ENCODE data around the gene RIN3.

DNA sequence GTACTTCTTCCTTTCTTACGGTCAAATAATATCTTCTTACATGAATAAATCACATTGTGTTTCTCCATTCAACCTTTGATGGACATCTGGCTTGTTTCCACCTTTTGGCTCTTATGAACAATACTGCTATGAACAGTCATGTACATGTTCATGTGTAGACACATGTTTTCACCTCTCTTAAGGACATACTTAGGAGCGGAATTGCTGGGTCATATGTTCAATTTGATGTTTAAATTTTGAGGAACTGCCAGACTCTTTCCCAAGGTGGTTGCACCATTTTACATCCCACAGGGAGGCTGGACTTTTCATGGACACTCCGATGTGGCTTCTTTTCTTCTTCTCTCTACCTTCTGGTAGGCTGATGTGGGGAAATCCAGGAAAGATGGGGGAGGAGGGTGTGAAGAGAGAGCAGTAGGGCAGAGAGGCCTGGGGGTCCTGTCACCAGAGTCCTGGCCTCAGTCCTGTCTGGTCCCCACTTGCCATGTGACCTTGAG is 218.1 kb downstream of the RIN3 start:
- TF ChIP-seq, protein P1, sequence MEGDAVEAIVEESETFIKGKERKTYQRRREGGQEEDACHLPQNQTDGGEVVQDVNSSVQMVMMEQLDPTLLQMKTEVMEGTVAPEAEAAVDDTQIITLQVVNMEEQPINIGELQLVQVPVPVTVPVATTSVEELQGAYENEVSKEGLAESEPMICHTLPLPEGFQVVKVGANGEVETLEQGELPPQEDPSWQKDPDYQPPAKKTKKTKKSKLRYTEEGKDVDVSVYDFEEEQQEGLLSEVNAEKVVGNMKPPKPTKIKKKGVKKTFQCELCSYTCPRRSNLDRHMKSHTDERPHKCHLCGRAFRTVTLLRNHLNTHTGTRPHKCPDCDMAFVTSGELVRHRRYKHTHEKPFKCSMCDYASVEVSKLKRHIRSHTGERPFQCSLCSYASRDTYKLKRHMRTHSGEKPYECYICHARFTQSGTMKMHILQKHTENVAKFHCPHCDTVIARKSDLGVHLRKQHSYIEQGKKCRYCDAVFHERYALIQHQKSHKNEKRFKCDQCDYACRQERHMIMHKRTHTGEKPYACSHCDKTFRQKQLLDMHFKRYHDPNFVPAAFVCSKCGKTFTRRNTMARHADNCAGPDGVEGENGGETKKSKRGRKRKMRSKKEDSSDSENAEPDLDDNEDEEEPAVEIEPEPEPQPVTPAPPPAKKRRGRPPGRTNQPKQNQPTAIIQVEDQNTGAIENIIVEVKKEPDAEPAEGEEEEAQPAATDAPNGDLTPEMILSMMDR (IDR thresholded peaks at IDR 0.05), result no peak
- TF ChIP-seq EP300 (IDR thresholded peaks at IDR 0.05), result no peak
- TF ChIP-seq POLR2A (IDR thresholded peaks at IDR 0.05), result no peak
- no peak for TF ChIP-seq POLR2AphosphoS5 (IDR thresholded peaks at IDR 0.05)

Measured in gastroesophageal sphincter (tissue), 3 donors.